SU-DHL-6 (cell line): Measurements from ENCODE around the gene COL24A1.

ENCODE experiments used
- H2AFZ ChIP-seq: fragments of 200-600 bp; sonication (generic); 2 replicates; pipeline ENCODE4 v1.6.1; 2014; ENCODE audit warnings: low read depth, mild to moderate bottlenecking, moderate library complexity, mixed read lengths, antibody characterized with exemption, low read length; ENCODE audit not compliant: severe bottlenecking
- H3F3A ChIP-seq: fragments of 200-600 bp; shearing (Covaris generic); 2 replicates; pipeline ENCODE4 v1.6.0; 2016; ENCODE audit warnings: antibody characterized with exemption, mild to moderate bottlenecking; ENCODE audit not compliant: insufficient read depth
- H3K27ac ChIP-seq: fragments of 200-600 bp; sonication (generic); 2 replicates; pipeline ENCODE4 v1.5.1; 2016; ENCODE audit warnings: low read depth, mild to moderate bottlenecking, low read length, moderate library complexity, mixed read lengths
- H3K27me3 ChIP-seq: fragments of 200-600 bp; sonication (generic), shearing (Covaris generic); 2 replicates; pipeline ENCODE4 v1.6.0; 2014; ENCODE audit warnings: mild to moderate bottlenecking, low read length
- H3K36me3 ChIP-seq: fragments of 200-600 bp; sonication (generic); 2 replicates; pipeline ENCODE4 v1.6.1; 2014; ENCODE audit warnings: mild to moderate bottlenecking, low read length, mixed read lengths
- H3K4me2 ChIP-seq: fragments of 300-600, 200-600 bp; shearing (Covaris generic), sonication (generic); 2 replicates; pipeline ENCODE4 v1.6.0; 2014; ENCODE audit warnings: low read length, low read depth, mild to moderate bottlenecking; ENCODE audit not compliant: poor library complexity, severe bottlenecking
- H3K4me3 ChIP-seq: fragments of 200-600 bp; sonication (generic); 2 replicates; pipeline ENCODE4 v1.5.1; 2014; ENCODE audit warnings: antibody characterized with exemption, low read length, mild to moderate bottlenecking, mixed read lengths; ENCODE audit not compliant: insufficient read depth, poor library complexity, severe bottlenecking
- H3K79me2 ChIP-seq: fragments of 200-600 bp; sonication (generic); 2 replicates; pipeline ENCODE4 v1.6.1; 2014; ENCODE audit warnings: mild to moderate bottlenecking, low read length, moderate library complexity; ENCODE audit not compliant: insufficient read depth
- H3K9ac ChIP-seq: fragments of 200-600 bp; sonication (generic); 2 replicates; pipeline ENCODE4 v1.7.0; 2014; ENCODE audit warnings: mild to moderate bottlenecking, low read length
- H3K9me2 ChIP-seq: fragments of 200-600 bp; sonication (generic); replicated peaks from 2 replicates; pipeline ENCODE4 v1.6.1; 2014; ENCODE audit warnings: low read length; ENCODE audit not compliant: insufficient read depth
- H3K9me3 ChIP-seq: fragments of 200-600 bp; sonication (generic); 2 replicates; pipeline ENCODE4 v1.6.1; 2014; ENCODE audit warnings: low read length, mixed read lengths; ENCODE audit not compliant: insufficient read depth
- H4K20me1 ChIP-seq: fragments of 200-600 bp; sonication (generic); 2 replicates; pipeline ENCODE4 v1.6.1; 2014; ENCODE audit warnings: low read depth, mild to moderate bottlenecking, antibody characterized with exemption, low read length, moderate library complexity, mixed read lengths
- CTCF ChIP-seq: fragments of 200-600 bp; sonication (generic); IDR thresholded peaks from one replicate; pipeline ENCODE4 v1.5.1; 2017; ENCODE audit warnings: antibody characterized with exemption, mild to moderate bottlenecking, low read length, moderate library complexity; ENCODE audit not compliant: insufficient read depth, poor library complexity, severe bottlenecking
- EZH2phosphoT487 ChIP-seq: fragments of 200-600 bp; sonication (generic), shearing (Covaris generic); conservative IDR thresholded peaks from 2 replicates; pipeline ENCODE4 v1.6.1; 2018; ENCODE audit warnings: mild to moderate bottlenecking, antibody characterized with exemption, low read length, moderate library complexity, mixed read lengths

The COL24A1 gene

DNA sequence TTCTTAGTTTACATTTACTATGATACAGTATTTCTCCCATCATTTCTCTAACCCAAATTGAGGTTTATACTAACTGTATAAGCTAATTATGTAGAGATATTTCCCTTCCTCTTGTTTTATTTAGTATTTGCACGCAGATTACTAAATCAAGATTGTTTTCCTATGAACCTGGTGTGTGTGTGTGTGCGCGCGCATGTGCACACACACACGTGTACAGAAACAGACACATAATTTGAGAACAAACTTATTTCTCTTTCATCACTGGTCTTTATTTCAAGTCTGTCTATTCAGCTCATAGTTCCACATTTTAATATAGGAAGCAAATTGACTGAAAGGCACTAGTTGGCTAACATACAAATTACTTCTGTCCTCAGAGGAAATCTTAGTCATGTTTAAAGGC is 19.7 kb upstream of the COL24A1 start:
- H3K9me2 ChIP-seq: no peaks in the 10 kb centered on the region
- no peaks in the 10 kb centered on the region for H3K27me3 ChIP-seq
- no peak overlapping the region for H2AFZ ChIP-seq
- H3K4me3 ChIP-seq: no peak overlapping the region
- H3K36me3 ChIP-seq: no peaks in the 10 kb centered on the region
- no peak overlapping the region for H3K4me2 ChIP-seq
- no peaks in the 10 kb centered on the region for H3F3A ChIP-seq
- no peaks in the 10 kb centered on the region for H4K20me1 ChIP-seq
- H3K27ac ChIP-seq: no peak overlapping the region
- no peaks in the 10 kb centered on the region for H3K79me2 ChIP-seq
- TF ChIP-seq EZH2phosphoT487: no peak
- no peak for TF ChIP-seq CTCF
- H3K9ac ChIP-seq: no peak overlapping the region
- no peaks in the 10 kb centered on the region for H3K9me3 ChIP-seq

DNA sequence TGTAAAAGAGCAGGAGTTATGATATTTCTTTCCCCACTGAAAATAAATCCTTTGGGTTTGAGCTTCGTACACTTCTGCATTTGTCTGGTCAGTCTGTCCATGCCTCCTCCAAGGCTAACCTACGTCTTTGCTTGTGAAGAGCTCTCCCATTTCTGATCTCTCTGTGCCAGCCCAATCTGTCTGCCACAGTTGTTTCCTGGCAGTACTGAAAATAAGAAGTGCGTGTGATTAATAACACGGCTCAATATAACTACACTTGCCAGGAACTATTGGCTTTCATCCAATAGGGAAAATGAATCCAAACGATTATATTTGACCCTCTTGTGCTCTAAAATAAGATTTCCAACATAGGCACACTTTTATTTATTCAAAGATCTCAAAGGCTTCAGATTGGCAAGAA is 19.2 kb upstream of the COL24A1 start:
- Histone ChIP-seq H3K27ac (no peak overlapping the region), H3K27me3 (no peaks in the 10 kb centered on the region)

GRCh38 chr1:86169625-86170024 is 13.1 kb upstream of the COL24A1 start:
- H3K36me3 ChIP-seq: no peaks in the 10 kb centered on the region
- H2AFZ ChIP-seq: no peak overlapping the region
- no peak overlapping the region for H3K4me3 ChIP-seq
- no peaks in the 10 kb centered on the region for H4K20me1 ChIP-seq
- H3K4me2 ChIP-seq: no peak overlapping the region
- H3K9me2 ChIP-seq: no peaks in the 10 kb centered on the region
- no peaks in the 10 kb centered on the region for H3K9me3 ChIP-seq
- no peaks in the 10 kb centered on the region for H3K27me3 ChIP-seq
- H3K79me2 ChIP-seq: no peaks in the 10 kb centered on the region
- H3F3A ChIP-seq: no peaks in the 10 kb centered on the region
- H3K9ac ChIP-seq: no peak overlapping the region
- TF ChIP-seq CTCF: no peak
- no peak for TF ChIP-seq EZH2phosphoT487
- H3K27ac ChIP-seq: no peak overlapping the region

More for the DNA sequence above, 19.2 kb upstream of the COL24A1 start:
- Histone ChIP-seq H3F3A (no peaks in the 10 kb centered on the region), H2AFZ (no peak overlapping the region), H3K4me3 (no peak overlapping the region), H3K9ac (no peak overlapping the region), H3K36me3 (no peaks in the 10 kb centered on the region), H4K20me1 (no peaks in the 10 kb centered on the region), H3K79me2 (no peaks in the 10 kb centered on the region), H3K9me3 (no peaks in the 10 kb centered on the region), H3K9me2 (no peaks in the 10 kb centered on the region), H3K4me2 (no peak overlapping the region)
- TF ChIP-seq EZH2phosphoT487: no peak
- TF ChIP-seq CTCF: no peak

DNA sequence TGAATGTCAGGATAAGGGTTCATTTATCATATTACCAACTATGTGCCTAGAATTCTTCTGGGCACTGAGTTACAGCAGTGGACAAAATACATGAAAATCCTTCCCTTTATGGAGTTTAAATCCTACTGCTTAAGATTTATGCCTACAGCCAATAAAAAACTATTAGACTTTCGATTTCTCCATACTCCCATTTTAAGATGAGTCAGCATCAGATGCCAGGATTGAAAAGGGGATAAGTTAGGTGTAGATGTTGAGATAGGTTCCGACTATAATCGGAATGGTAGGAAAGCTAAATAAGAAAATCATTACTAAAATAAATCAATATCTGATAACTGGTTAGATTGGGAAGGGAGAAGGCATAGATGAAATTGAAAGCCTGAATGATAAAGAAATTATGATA is 3.2 kb upstream of the COL24A1 start:
- H3K27ac ChIP-seq: no peak overlapping the region
- no peaks in the 10 kb centered on the region for H3K79me2 ChIP-seq
- no peak overlapping the region for H3K4me3 ChIP-seq
- H3K36me3 ChIP-seq: no peaks in the 10 kb centered on the region
- TF ChIP-seq EZH2phosphoT487 (no peak), CTCF (no peak)
- no peaks in the 10 kb centered on the region for H3K27me3 ChIP-seq
- no peaks in the 10 kb centered on the region for H3K9me2 ChIP-seq
- H3K4me2 ChIP-seq: no peak overlapping the region
- H2AFZ ChIP-seq: no peak overlapping the region
- no peaks in the 10 kb centered on the region for H3K9me3 ChIP-seq
- no peaks in the 10 kb centered on the region for H3F3A ChIP-seq
- no peak overlapping the region for H3K9ac ChIP-seq
- no peaks in the 10 kb centered on the region for H4K20me1 ChIP-seq
